DMS153 (cell line): ENCODE measurements around the gene CNTN2.

Source experiments
- DNase-seq: peaks from one replicate; lab custom pipeline; 2025; lab: John Stamatoyannopoulos, UW

The CNTN2 gene

GRCh38 chr1:205024679-205025078, 18.3 kb upstream of the CNTN2 start:
- DNase-seq: no peak

GRCh38 chr1:205025239-205025638, 17.8 kb upstream of the CNTN2 start:
- DNase-seq: no peak

- DNase-seq: no peak
Observed at GRCh38 chr1:205026181-205026580, 16.8 kb upstream of the CNTN2 start.

- DNase-seq: no peak
Observed at GRCh38 chr1:205028390-205028789, 14.6 kb upstream of the CNTN2 start.

- no peak for DNase-seq
Observed at GRCh38 chr1:205028924-205029323, 14.1 kb upstream of the CNTN2 start.

- no peak for DNase-seq
Observed at GRCh38 chr1:205030241-205030640, 12.8 kb upstream of the CNTN2 start.

- DNase-seq: no peak
Observed at GRCh38 chr1:205030896-205031295, 12.1 kb upstream of the CNTN2 start.

- DNase-seq: no peak
Observed at GRCh38 chr1:205032508-205032907, 10.5 kb upstream of the CNTN2 start.

- DNase-seq: no peak
Observed at GRCh38 chr1:205037539-205037938, 5.5 kb upstream of the CNTN2 start.

GRCh38 chr1:205038132-205038786, 4.8 kb upstream of the CNTN2 start:
- DNase-seq: no peak

- no peak for DNase-seq
Observed at GRCh38 chr1:205041001-205041715, 1.9 kb upstream of the CNTN2 start.

GRCh38 chr1:205041998-205042910, 758 bp upstream of the CNTN2 start:
- no peak for DNase-seq

GRCh38 chr1:205043866-205044265, 854 bp downstream of the CNTN2 start:
- DNase-seq: no peak

- DNase-seq: no peak
Observed at GRCh38 chr1:205044741-205045140, 1.7 kb downstream of the CNTN2 start.

GRCh38 chr1:205045146-205045545, 2.1 kb downstream of the CNTN2 start:
- no peak for DNase-seq

- no peak for DNase-seq
Observed at GRCh38 chr1:205046870-205047269, 3.9 kb downstream of the CNTN2 start.

GRCh38 chr1:205047764-205048231, 4.8 kb downstream of the CNTN2 start:
- DNase-seq: no peak

- no peak for DNase-seq
Observed at GRCh38 chr1:205048382-205048781, 5.4 kb downstream of the CNTN2 start.

- no peak for DNase-seq
Observed at GRCh38 chr1:205049479-205049878, 6.5 kb downstream of the CNTN2 start.

- no peak for DNase-seq
Observed at GRCh38 chr1:205052690-205053089, 9.7 kb downstream of the CNTN2 start.

- no peak for DNase-seq
Observed at GRCh38 chr1:205053296-205053695, 10.3 kb downstream of the CNTN2 start.

GRCh38 chr1:205054013-205054412, 11.0 kb downstream of the CNTN2 start:
- no peak for DNase-seq

GRCh38 chr1:205056188-205056611, 13.2 kb downstream of the CNTN2 start:
- no peak for DNase-seq
